HepG2 (cell line): ENCODE results near the gene C1QTNF1. TPM values are rescaled to one million over a fixed set of nuclear protein-coding genes. Genes with fewer than 3 reads are reported as not detected.
A peak's percentile ranks its signal among the peaks of the same experiment; 100 is the strongest.

Experiments
- ATAC-seq: fragments of 200-7000 bp; cut with Tn5 transposase; 3 replicates; pipeline ENCODE4 v1.9.1; 2020; ENCODE audit warnings: mild to moderate bottlenecking, moderate library complexity
- BruUV-seq: library from RNA; stranded (reverse); fragments of 400-500 nt; replicated peaks from 2 replicates; lab custom pipeline; 2021; lab: Mats Ljungman, UMichigan
- CTCF ChIA-PET: fragments of 300-600 bp; formaldehyde crosslinking; extraction: SDS; loops from one replicate; lab custom pipeline; 2021; ENCODE audit warnings: low total read pairs, inconsistent platforms, low intra/inter-chr PET ratio; lab: Yijun Ruan, JAX
- POLR2A ChIA-PET: fragments of 350-600 bp; sonication (Branson Sonifier 250); formaldehyde crosslinking; loops from one replicate; lab custom pipeline; 2020; ENCODE audit warnings: antibody characterized with exemption, inconsistent platforms; lab: Yijun Ruan, JAX
- DNase-seq: peaks from one replicate; pipeline ENCODE4 v3.0.0-alpha.2; 2015; ENCODE audit warnings: low spot score
- FAIRE-seq: peaks from 3 replicates; lab custom pipeline; 2011; peaks lifted over from hg19 to GRCh38; lab: Jason Lieb, UNC
- H2AFZ ChIP-seq: one replicate; pipeline ENCODE4 v1.6.1; 2011; ENCODE audit warnings: low read length, inconsistent platforms
- H3K27ac ChIP-seq: fragments of 300-600 bp; 3 replicates; pipeline ENCODE4 v1.8.0; 2011; ENCODE audit warnings: mixed run types, mild to moderate bottlenecking, mixed read lengths, low read length, inconsistent platforms; ENCODE audit not compliant: insufficient read depth; ENCODE audit errors: extremely low read length
- H3K27me3 ChIP-seq, 2 experiments: fragments of 200-600 bp in 1 of 2; 2 replicates in 1 of 2; 3 replicates in 1 of 2; pipeline versions ENCODE4 v1.6.0 to v1.8.0; 2011; ENCODE audit warnings: low read length in 2 of 2, mild to moderate bottlenecking in 2 of 2, moderate library complexity in 2 of 2, inconsistent platforms in 1 of 2; ENCODE audit not compliant: insufficient read depth in 2 of 2, control insufficient read depth in 1 of 2
- H3K36me3 ChIP-seq, 2 experiments: fragments of 200-600 bp in 1 of 2; replicated peaks in 1 of 2; 2 replicates in 1 of 2; 3 replicates in 1 of 2; pipeline versions ENCODE4 v1.5.1 to v1.8.0; 2011; ENCODE audit warnings: low read length in 2 of 2, inconsistent platforms in 1 of 2; ENCODE audit not compliant: insufficient read depth in 2 of 2, control insufficient read depth in 1 of 2
- H3K4me1 ChIP-seq: 2 replicates; pipeline ENCODE4 v1.5.1; 2012; ENCODE audit warnings: low read length, inconsistent platforms; ENCODE audit not compliant: insufficient read depth
- H3K4me2 ChIP-seq: 2 replicates; pipeline ENCODE4 v1.6.0; 2011; ENCODE audit warnings: low read depth, low read length, inconsistent platforms
- H3K4me3 ChIP-seq, 3 experiments: fragments of 200-600 bp in 1 of 3; sonication (generic), shearing (Covaris generic) in 1 of 3; replicated peaks in 1 of 3; 2 replicates each; pipeline ENCODE4 v1.5.1; 2011 to 2016; ENCODE audit warnings: low read length in 3 of 3, inconsistent platforms in 2 of 3, low read depth in 2 of 3, mild to moderate bottlenecking in 2 of 3, control low read depth in 1 of 3, mixed read lengths in 1 of 3; ENCODE audit not compliant: insufficient read depth in 1 of 3
- H3K79me2 ChIP-seq: one replicate; pipeline ENCODE4 v1.6.1; 2011; ENCODE audit warnings: low read length, inconsistent platforms; ENCODE audit not compliant: insufficient read depth
- H3K9ac ChIP-seq: 2 replicates; pipeline ENCODE4 v1.6.0; 2011; ENCODE audit warnings: mild to moderate bottlenecking, low read depth, low read length, inconsistent platforms; ENCODE audit not compliant: insufficient read depth
- H3K9me3 ChIP-seq: 2 replicates; pipeline ENCODE4 v1.5.1; 2012; ENCODE audit warnings: mild to moderate bottlenecking, low read length
- H4K20me1 ChIP-seq: 2 replicates; pipeline ENCODE4 v1.6.0; 2011; ENCODE audit warnings: inconsistent platforms, mild to moderate bottlenecking, low read length, moderate library complexity; ENCODE audit not compliant: insufficient read depth
- NFE2L2 ChIP-seq: fragments of 150-350 bp; IDR thresholded peaks from 2 replicates; pipeline ENCODE4 v1.6.1; 2014; ENCODE audit warnings: low read length
- PCBP2 ChIP-seq: fragments of 200-400 bp; formaldehyde crosslinking; optimal IDR thresholded peaks from 2 replicates; pipeline ENCODE3; 2018; ENCODE audit warnings: low read length, low read depth; ENCODE audit not compliant: poor library complexity, severe bottlenecking
- ZBTB38 ChIP-seq: sonication (generic); formaldehyde crosslinking; IDR thresholded peaks from 2 replicates; pipeline ENCODE4 v1.5.1; 2020; ENCODE audit warnings: mild to moderate bottlenecking, missing genetic modification reagents
- ZFY ChIP-seq: sonication (generic); formaldehyde crosslinking; IDR thresholded peaks from 2 replicates; pipeline ENCODE4 v1.4.0; 2020; ENCODE audit warnings: missing genetic modification reagents
- ZNF263 ChIP-seq: sonication (generic); formaldehyde crosslinking; IDR thresholded peaks from 2 replicates; pipeline ENCODE4 v1.4.0; 2020; ENCODE audit warnings: missing genetic modification reagents
- ZNF446 ChIP-seq: sonication (generic); formaldehyde crosslinking; IDR thresholded peaks from 2 replicates; pipeline ENCODE4 v1.5.0; 2020; ENCODE audit warnings: mild to moderate bottlenecking, missing genetic modification reagents
- WGBS: methylation state at CpG from one replicate; pipeline ENCODE4 v1.1.6; 2017; ENCODE audit warnings: low lambda C conversion rate; 5-methylcytosine and 5-hydroxymethylcytosine counted together
- in situ Hi-C: cut with HindIII; loops from 2 replicates; pipeline ENCODE4 v1.10.0; 2017; ENCODE audit warnings: low pct_unique_long_range_greater_than_20kb; ENCODE audit not compliant: extremely low pct_ligation_motif_present
- intact Hi-C: fragments of 100-400 bp; cut with micrococcal nuclease; formaldehyde crosslinking; loops from one replicate; pipeline ENCODE4 v1.10.0; 2022; ENCODE audit not compliant: unreplicated experiment
- polyA plus RNA-seq, 8 experiments: library from polyadenylated mRNA; depleted of rRNA in 3 of 8; stranded (reverse) in 7 of 8; unstranded in 1 of 8; fragments of >200 nt; fragmentation: Illumina TruSeq in 4 of 8; extraction: Trizol in 4 of 8; gene quantifications; 2 replicates each; pipeline versions ENCODE4 v1.2.1 to v1.2.3, GENCODE V29; 2011 to 2016; ENCODE audit warnings: low read depth in 4 of 8, missing spikeins in 1 of 8, mixed read lengths in 1 of 8; ENCODE audit not compliant: insufficient read depth in 1 of 8
- total RNA-seq, 5 experiments: library from RNA; depleted of rRNA; stranded (reverse); fragments of >200 nt; fragmentation: Illumina TruSeq; extraction: Trizol; gene quantifications; 2 replicates each; pipeline ENCODE4 v1.2.3, GENCODE V29; 2016; ENCODE audit warnings: low read depth in 1 of 5
- TF ChIP-seq, protein P1 (sequence below): sonication (generic); formaldehyde crosslinking; IDR thresholded peaks from 2 replicates; pipeline ENCODE4 v1.8.0; 2023; ENCODE audit warnings: mild to moderate bottlenecking, missing genetic modification reagents
- TF ChIP-seq, protein P2 (sequence below): sonication (generic); formaldehyde crosslinking; IDR thresholded peaks from 2 replicates; pipeline ENCODE4 v1.4.0; 2020; ENCODE audit warnings: missing genetic modification reagents

The C1QTNF1 gene
- total and polyA plus RNA-seq, 2 of the 13 experiments (the other 11 are each of a cell fraction or from before 2014, with no cell fraction given), result 0.18 to 0.86 TPM

DNA sequence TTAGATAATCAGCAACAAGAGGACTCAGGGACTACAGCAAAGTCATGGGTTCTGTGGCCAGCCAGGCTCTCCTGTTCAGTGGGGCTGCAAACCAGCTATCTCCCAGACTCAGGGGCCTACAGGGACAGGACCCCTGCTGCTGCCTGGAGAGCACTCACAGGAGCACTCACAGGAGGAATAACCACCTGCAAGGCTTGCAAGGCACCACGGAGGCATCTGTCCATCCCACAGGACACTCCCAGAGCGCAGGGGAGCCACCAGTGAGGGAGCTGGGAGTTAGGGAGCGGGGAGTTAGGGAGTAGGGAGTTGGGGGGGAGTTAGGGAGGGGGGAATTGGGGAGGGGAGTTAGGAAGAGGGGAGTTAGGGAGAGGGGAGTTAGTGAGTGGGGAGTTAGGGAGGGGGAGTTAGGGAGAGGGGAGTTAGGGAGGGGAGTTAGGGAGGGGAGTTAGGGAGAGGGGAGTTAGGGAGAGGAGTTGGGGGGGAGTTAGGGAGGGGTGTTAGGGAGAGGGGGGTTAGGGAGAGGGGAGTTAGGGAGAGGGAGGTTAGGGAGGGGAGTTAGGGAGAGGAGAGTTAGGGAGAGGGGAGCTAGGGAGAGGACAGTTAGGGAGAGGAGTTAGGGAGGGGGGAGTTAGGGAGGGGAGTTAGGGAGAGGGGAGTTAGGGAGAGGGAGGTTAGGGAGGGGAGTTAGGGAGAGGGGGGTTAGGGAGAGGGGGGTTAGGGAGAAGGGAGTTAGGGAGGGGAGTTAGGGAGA, 20.1 kb upstream of the C1QTNF1 start:
- Histone ChIP-seq H3K27me3 (no peaks in the 10 kb centered on the region), H3K4me2 (no peak overlapping the region), H3K9me3 (no peaks in the 10 kb centered on the region), H2AFZ (no peak overlapping the region), H3K4me3 (no peak overlapping the region), H3K9ac (no peak overlapping the region), H4K20me1 (no peaks in the 10 kb centered on the region), H3K79me2 (peaks cover 64% of the 10 kb centered on the region), H3K27ac (no peak overlapping the region), H3K4me1 (peaks cover 52% of the 10 kb centered on the region), H3K36me3 (peaks cover 13 to 26% of the 10 kb centered on the region in 2 experiments; a peak in 4 of 5 replicates)
- CTCF ChIA-PET, result no interaction called here
- in situ Hi-C loops (no loop called here), intact Hi-C loops (no loop called here)
- FAIRE-seq (no peak), ATAC-seq (no peak), DNase-seq (no peak)
- peak; percentile 91 for TF ChIP-seq ZNF263 (CRISPR knock-in tag)
- no peak for TF ChIP-seq ZNF446 (CRISPR knock-in tag)
- TF ChIP-seq, protein P1, sequence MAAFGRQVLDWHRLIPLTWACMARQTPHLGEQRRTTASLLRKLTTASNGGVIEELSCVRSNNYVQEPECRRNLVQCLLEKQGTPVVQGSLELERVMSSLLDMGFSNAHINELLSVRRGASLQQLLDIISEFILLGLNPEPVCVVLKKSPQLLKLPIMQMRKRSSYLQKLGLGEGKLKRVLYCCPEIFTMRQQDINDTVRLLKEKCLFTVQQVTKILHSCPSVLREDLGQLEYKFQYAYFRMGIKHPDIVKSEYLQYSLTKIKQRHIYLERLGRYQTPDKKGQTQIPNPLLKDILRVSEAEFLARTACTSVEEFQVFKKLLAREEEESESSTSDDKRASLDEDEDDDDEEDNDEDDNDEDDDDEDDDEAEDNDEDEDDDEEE (CRISPR knock-in tag), result no peak
- 90% methylated on average over 3 of the region's 3 CpGs for WGBS
- POLR2A ChIA-PET, result interaction anchor here (0.6 to 1.0 kb wide), 2 partner anchors 23 to 41 kb away, joined by 4 to 5 read pairs; no protein-coding TSS in a partner anchor
- no TSS peak for BruUV-seq

- Histone ChIP-seq H3K9me3 (no peaks in the 10 kb centered on the region), H3K36me3 (peaks cover 6 to 17% of the 10 kb centered on the region in 2 experiments; a peak in 4 of 5 replicates), H3K4me1 (peaks cover 58% of the 10 kb centered on the region), H3K9ac (no peak overlapping the region), H3K4me2 (no peak overlapping the region), H3K27ac (no peak overlapping the region), H3K4me3 (no peak overlapping the region), H3K79me2 (peaks cover 69% of the 10 kb centered on the region), H3K27me3 (no peaks in the 10 kb centered on the region; a peak in 1 of 5 replicates), H2AFZ (no peak overlapping the region), H4K20me1 (no peaks in the 10 kb centered on the region)
- FAIRE-seq (no peak), DNase-seq (no peak), ATAC-seq (no peak)
- BruUV-seq, result no TSS peak
- WGBS, result 90% methylated on average over 12 of the region's 12 CpGs
- in situ Hi-C loops, result no loop called here
- ChIA-PET CTCF (interaction anchor here (0.7 kb wide), 1 partner anchor 12 kb away, joined by 3 read pairs; no protein-coding TSS in a partner anchor), POLR2A (interaction anchor here (1.0 to 1.3 kb wide), 2 partner anchors 22 to 25 kb away, joined by 3 to 4 read pairs; partner anchors contain the start of gene LGALS3BP)
- intact Hi-C loops, result no loop called here
- TF ChIP-seq PCBP2 (peak; percentile 96), ZFY (CRISPR knock-in tag) (no peak), ZBTB38 (CRISPR knock-in tag) (0 out of 2 replicates have a peak, but pooled peaks have one; percentile 27), NFE2L2 (no peak)
- TF ChIP-seq, protein P2, sequence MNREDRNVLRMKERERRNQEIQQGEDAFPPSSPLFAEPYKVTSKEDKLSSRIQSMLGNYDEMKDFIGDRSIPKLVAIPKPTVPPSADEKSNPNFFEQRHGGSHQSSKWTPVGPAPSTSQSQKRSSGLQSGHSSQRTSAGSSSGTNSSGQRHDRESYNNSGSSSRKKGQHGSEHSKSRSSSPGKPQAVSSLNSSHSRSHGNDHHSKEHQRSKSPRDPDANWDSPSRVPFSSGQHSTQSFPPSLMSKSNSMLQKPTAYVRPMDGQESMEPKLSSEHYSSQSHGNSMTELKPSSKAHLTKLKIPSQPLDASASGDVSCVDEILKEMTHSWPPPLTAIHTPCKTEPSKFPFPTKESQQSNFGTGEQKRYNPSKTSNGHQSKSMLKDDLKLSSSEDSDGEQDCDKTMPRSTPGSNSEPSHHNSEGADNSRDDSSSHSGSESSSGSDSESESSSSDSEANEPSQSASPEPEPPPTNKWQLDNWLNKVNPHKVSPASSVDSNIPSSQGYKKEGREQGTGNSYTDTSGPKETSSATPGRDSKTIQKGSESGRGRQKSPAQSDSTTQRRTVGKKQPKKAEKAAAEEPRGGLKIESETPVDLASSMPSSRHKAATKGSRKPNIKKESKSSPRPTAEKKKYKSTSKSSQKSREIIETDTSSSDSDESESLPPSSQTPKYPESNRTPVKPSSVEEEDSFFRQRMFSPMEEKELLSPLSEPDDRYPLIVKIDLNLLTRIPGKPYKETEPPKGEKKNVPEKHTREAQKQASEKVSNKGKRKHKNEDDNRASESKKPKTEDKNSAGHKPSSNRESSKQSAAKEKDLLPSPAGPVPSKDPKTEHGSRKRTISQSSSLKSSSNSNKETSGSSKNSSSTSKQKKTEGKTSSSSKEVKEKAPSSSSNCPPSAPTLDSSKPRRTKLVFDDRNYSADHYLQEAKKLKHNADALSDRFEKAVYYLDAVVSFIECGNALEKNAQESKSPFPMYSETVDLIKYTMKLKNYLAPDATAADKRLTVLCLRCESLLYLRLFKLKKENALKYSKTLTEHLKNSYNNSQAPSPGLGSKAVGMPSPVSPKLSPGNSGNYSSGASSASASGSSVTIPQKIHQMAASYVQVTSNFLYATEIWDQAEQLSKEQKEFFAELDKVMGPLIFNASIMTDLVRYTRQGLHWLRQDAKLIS (CRISPR knock-in tag), result no peak
Measured at GRCh38 chr17:79005063-79005861, 18.7 kb upstream of the C1QTNF1 start.
